ENCODE data around the gene MMD2.

GRCh38 chr7:4959306-4959705 is 319 bp upstream of the MMD2 start:
- TF ChIP-seq KDM5A (IDR thresholded peaks at IDR 0.05; ENCODE audit: low read length) (no peak), MAFK (IDR thresholded peaks at IDR 0.05; ENCODE audit: low read depth, low read length) (no peak), CTCF (IDR thresholded peaks at IDR 0.05; ENCODE audit: control extremely low read depth in 1 of 3, insufficient read depth in 1 of 3, low read depth in 1 of 3, low read length in 3 of 3) (no peak), POLR2A (IDR thresholded peaks at IDR 0.05; ENCODE audit: control extremely low read depth in 1 of 2, low read depth in 2 of 2, low read length in 2 of 2) (no peak), EZH2 (IDR thresholded peaks at IDR 0.05; ENCODE audit: low read depth, low read length, severe bottlenecking) (no peak), BRCA1 (IDR thresholded peaks at IDR 0.05; ENCODE audit: low read depth, low read length) (no peak), SUZ12 (IDR thresholded peaks at IDR 0.05; ENCODE audit: low read length) (no peak), SP1 (IDR thresholded peaks at IDR 0.05; ENCODE audit: low read depth, low read length) (no peak), E2F6 (IDR thresholded peaks at IDR 0.05) (no peak), ATF3 (IDR thresholded peaks at IDR 0.05; ENCODE audit: insufficient read depth, low read depth, low read length) (no peak), JUN (IDR thresholded peaks at IDR 0.05; ENCODE audit: low read depth, low read length) (no peak)

Measured in H1 (cell line).